Right lobe of liver (tissue), 4 donors: ENCODE results near the gene GPHA2.

ENCODE experiments used
- POLR2A ChIP-seq: fragments of 450-650 bp; IDR thresholded peaks from one replicate; pipeline ENCODE4 v1.6.1; 2017; ENCODE audit warnings: antibody characterized with exemption, mild to moderate bottlenecking
- TF ChIP-seq, protein P1 (sequence below), 4 donors: fragments of 200-600 bp in 3 of 4; fragments of 450-650 bp in 1 of 4; IDR thresholded peaks; one replicate each; pipeline versions ENCODE4 v1.5.1 to v1.8.0; 2016 to 2022; ENCODE audit warnings: antibody characterized with exemption in 4 of 4, mild to moderate bottlenecking in 2 of 4
- donor health status: DM: no; HTN: no; CAD: no.
- donor health status: DM: no; HTN: no; CAD: no.
- donor health status: DM: no; HTN: yes; CAD: no.

DNA sequence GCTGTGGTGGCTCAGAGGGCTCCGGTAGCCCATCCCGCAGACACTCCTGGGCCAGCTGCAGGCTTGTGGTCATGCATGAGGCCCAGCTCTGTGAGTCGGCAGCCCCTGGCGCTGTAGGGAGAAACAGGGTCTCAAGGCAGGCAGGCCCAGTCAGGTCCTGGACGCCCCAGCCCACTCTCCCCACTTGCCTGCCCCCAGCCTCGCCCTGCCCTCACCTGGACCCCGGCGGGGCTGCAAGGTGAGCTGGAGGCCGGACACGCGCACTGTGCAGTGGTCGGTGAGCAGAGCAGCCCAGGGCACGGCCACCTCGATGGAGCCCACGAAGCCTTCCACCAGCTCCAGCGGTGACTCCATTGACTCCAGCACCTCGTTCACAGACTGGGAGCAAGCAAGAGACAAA lies 21.6 kb downstream of the GPHA2 start:
- TF ChIP-seq, protein P1, sequence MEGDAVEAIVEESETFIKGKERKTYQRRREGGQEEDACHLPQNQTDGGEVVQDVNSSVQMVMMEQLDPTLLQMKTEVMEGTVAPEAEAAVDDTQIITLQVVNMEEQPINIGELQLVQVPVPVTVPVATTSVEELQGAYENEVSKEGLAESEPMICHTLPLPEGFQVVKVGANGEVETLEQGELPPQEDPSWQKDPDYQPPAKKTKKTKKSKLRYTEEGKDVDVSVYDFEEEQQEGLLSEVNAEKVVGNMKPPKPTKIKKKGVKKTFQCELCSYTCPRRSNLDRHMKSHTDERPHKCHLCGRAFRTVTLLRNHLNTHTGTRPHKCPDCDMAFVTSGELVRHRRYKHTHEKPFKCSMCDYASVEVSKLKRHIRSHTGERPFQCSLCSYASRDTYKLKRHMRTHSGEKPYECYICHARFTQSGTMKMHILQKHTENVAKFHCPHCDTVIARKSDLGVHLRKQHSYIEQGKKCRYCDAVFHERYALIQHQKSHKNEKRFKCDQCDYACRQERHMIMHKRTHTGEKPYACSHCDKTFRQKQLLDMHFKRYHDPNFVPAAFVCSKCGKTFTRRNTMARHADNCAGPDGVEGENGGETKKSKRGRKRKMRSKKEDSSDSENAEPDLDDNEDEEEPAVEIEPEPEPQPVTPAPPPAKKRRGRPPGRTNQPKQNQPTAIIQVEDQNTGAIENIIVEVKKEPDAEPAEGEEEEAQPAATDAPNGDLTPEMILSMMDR (IDR thresholded peaks at IDR 0.05): no peak
- no peak for TF ChIP-seq POLR2A
